Nephron (organoid): ENCODE data around the gene KIF25.

Experiments used
- H3K27ac Mint-ChIP-seq, 3 experiments: 2 replicates each; pipeline ENCODE4 v1.8.0; 2020; ENCODE audit warnings: mixed read lengths in 3 of 3, mild to moderate bottlenecking in 2 of 3, moderate library complexity in 1 of 3
- H3K27me3 Mint-ChIP-seq: 2 replicates; pipeline ENCODE4 v1.8.0; 2021; ENCODE audit warnings: low read depth, mild to moderate bottlenecking, moderate library complexity, mixed read lengths
- H3K36me3 Mint-ChIP-seq: 2 replicates; pipeline ENCODE4 v1.8.0; 2020; ENCODE audit warnings: low read depth, mixed read lengths
- H3K4me1 Mint-ChIP-seq: 2 replicates; pipeline ENCODE4 v1.8.0; 2020; ENCODE audit warnings: mixed read lengths
- H3K4me3 Mint-ChIP-seq, 3 experiments: 2 replicates each; pipeline ENCODE4 v1.8.0; 2020; ENCODE audit warnings: mild to moderate bottlenecking in 3 of 3, mixed read lengths in 3 of 3, moderate library complexity in 2 of 3
- H3K9me3 Mint-ChIP-seq: 2 replicates; pipeline ENCODE4 v1.8.0; 2020; ENCODE audit warnings: mixed read lengths
- CTCF ChIP-seq, 3 experiments: fragments of 200-600 bp; sonication (generic); IDR thresholded peaks; one replicate each; pipeline ENCODE4 v1.5.0; 2021; ENCODE audit warnings: antibody characterized with exemption in 3 of 3; ENCODE audit not compliant: unreplicated experiment in 3 of 3

Gene KIF25

GRCh38 chr6:168005796-168006195, 8.3 kb downstream of the KIF25 start:
- H3K27me3 Mint-ChIP-seq: no peaks in the 10 kb centered on the region
- H3K27ac Mint-ChIP-seq: no peak overlapping the region
- no peak for TF ChIP-seq CTCF (IDR thresholded peaks at IDR 0.05; ENCODE audit: unreplicated experiment in 3 of 3)
- no peak overlapping the region for H3K4me3 Mint-ChIP-seq
- peaks cover 39% of the 10 kb centered on the region for H3K9me3 Mint-ChIP-seq
- peaks cover 9% of the 10 kb centered on the region for H3K4me1 Mint-ChIP-seq
- no peaks in the 10 kb centered on the region for H3K36me3 Mint-ChIP-seq

GRCh38 chr6:168007592-168008338, 10.3 kb downstream of the KIF25 start:
- Mint-ChIP-seq H3K36me3 (peaks cover 7% of the 10 kb centered on the region), H3K4me3 (no peak overlapping the region), H3K27ac (peak overlapping the region in 1 of 3 experiments; percentile 12), H3K27me3 (no peaks in the 10 kb centered on the region), H3K4me1 (peaks cover 9% of the 10 kb centered on the region), H3K9me3 (peaks cover 51% of the 10 kb centered on the region)
- no peak for TF ChIP-seq CTCF (IDR thresholded peaks at IDR 0.05; ENCODE audit: unreplicated experiment in 3 of 3)

- no peak for TF ChIP-seq CTCF (IDR thresholded peaks at IDR 0.05; ENCODE audit: unreplicated experiment in 3 of 3)
- H3K4me1 Mint-ChIP-seq: peaks cover 14% of the 10 kb centered on the region
- H3K27ac Mint-ChIP-seq: no peak overlapping the region
- no peaks in the 10 kb centered on the region for H3K27me3 Mint-ChIP-seq
- H3K36me3 Mint-ChIP-seq: peaks cover 7% of the 10 kb centered on the region
- no peak overlapping the region for H3K4me3 Mint-ChIP-seq
- peaks cover 55% of the 10 kb centered on the region for H3K9me3 Mint-ChIP-seq
Measured at GRCh38 chr6:168009331-168009730, 11.9 kb downstream of the KIF25 start.

- no peak for TF ChIP-seq CTCF (IDR thresholded peaks at IDR 0.05; ENCODE audit: unreplicated experiment in 3 of 3)
- peaks cover 51% of the 10 kb centered on the region for H3K9me3 Mint-ChIP-seq
- H3K27me3 Mint-ChIP-seq: no peaks in the 10 kb centered on the region
- peaks cover 7% of the 10 kb centered on the region for H3K36me3 Mint-ChIP-seq
- peaks cover 33% of the 10 kb centered on the region for H3K4me1 Mint-ChIP-seq
- no peak overlapping the region for H3K27ac Mint-ChIP-seq
- H3K4me3 Mint-ChIP-seq: no peak overlapping the region
Measured at GRCh38 chr6:168011291-168011690, 13.8 kb downstream of the KIF25 start.

GRCh38 chr6:168012431-168013249, 15.2 kb downstream of the KIF25 start:
- no peak overlapping the region for H3K4me3 Mint-ChIP-seq
- TF ChIP-seq CTCF (IDR thresholded peaks at IDR 0.05; ENCODE audit: unreplicated experiment in 3 of 3): no peak
- no peaks in the 10 kb centered on the region for H3K27me3 Mint-ChIP-seq
- H3K9me3 Mint-ChIP-seq: peaks cover 56% of the 10 kb centered on the region
- peaks cover 7% of the 10 kb centered on the region for H3K36me3 Mint-ChIP-seq
- no peak overlapping the region for H3K27ac Mint-ChIP-seq
- H3K4me1 Mint-ChIP-seq: peaks cover 42% of the 10 kb centered on the region
